Endothelial cell of umbilical vein (primary cell): ENCODE measurements around the gene GSTM3. TPM values are rescaled to one million over a fixed set of nuclear protein-coding genes. Genes with fewer than 3 reads are reported as not detected.

Source experiments
- BruUV-seq: library from RNA; stranded (reverse); fragments of 400-500 nt; replicated peaks from 2 replicates; lab custom pipeline; 2021; lab: Mats Ljungman, UMichigan
- CTCF ChIA-PET: fragments of 300-600, 350-600 bp; sonication (Branson Sonifier 250); formaldehyde crosslinking; loops from one replicate; lab custom pipeline; 2021; ENCODE audit warnings: antibody characterized with exemption, inconsistent platforms; lab: Charles Lee
- POLR2A ChIA-PET: fragments of 300-600, 350-600 bp; sonication (Branson Sonifier 250); formaldehyde crosslinking; loops from one replicate; lab custom pipeline; 2021; ENCODE audit warnings: antibody characterized with exemption, inconsistent platforms; lab: Charles Lee
- DNase-seq: peaks from one replicate; pipeline ENCODE4 v3.0.0-alpha.2; 2011; ENCODE audit warnings: low read depth, low spot score
- FAIRE-seq: peaks from 2 replicates; lab custom pipeline; 2011; peaks lifted over from hg19 to GRCh38; lab: Jason Lieb, UNC
- H2AFZ ChIP-seq: 2 replicates; pipeline ENCODE4 v1.6.0; 2012; ENCODE audit warnings: low read depth, low read length, control low read depth, inconsistent platforms
- H3K27ac ChIP-seq: 2 replicates; pipeline ENCODE4 v1.5.1; 2011; ENCODE audit warnings: low read depth, mild to moderate bottlenecking, control low read depth, low read length, moderate library complexity; ENCODE audit not compliant: insufficient read depth
- H3K27me3 ChIP-seq, 2 experiments: 2 replicates each; pipeline versions ENCODE4 v1.6.0 to v1.6.1; 2011; ENCODE audit warnings: low read length in 2 of 2, mixed read lengths in 1 of 2; ENCODE audit not compliant: control insufficient read depth in 2 of 2, insufficient read depth in 2 of 2
- H3K36me3 ChIP-seq, 2 experiments: 2 replicates in 1 of 2; 3 replicates in 1 of 2; pipeline ENCODE4 v1.5.1; 2011; ENCODE audit warnings: low read length in 2 of 2, mild to moderate bottlenecking in 1 of 2, moderate library complexity in 1 of 2; ENCODE audit not compliant: control insufficient read depth in 2 of 2, insufficient read depth in 2 of 2; ENCODE audit errors: extremely low read depth in 1 of 2
- H3K4me1 ChIP-seq: 3 replicates; pipeline ENCODE4 v1.5.1; 2011; ENCODE audit warnings: mild to moderate bottlenecking, low read length; ENCODE audit not compliant: control insufficient read depth, insufficient read depth; ENCODE audit errors: extremely low read depth
- H3K4me2 ChIP-seq: 2 replicates; pipeline ENCODE4 v1.6.1; 2011; ENCODE audit warnings: low read length, control low read depth, mixed read lengths; ENCODE audit not compliant: insufficient read depth
- H3K4me3 ChIP-seq, 3 experiments: fragments of 200-600 bp in 1 of 3; sonication (generic), shearing (Covaris generic) in 1 of 3; replicated peaks in 1 of 3; 2 replicates each; pipeline ENCODE4 v1.5.1; 2011 to 2016; ENCODE audit warnings: control low read depth in 3 of 3, low read length in 3 of 3, mild to moderate bottlenecking in 2 of 3, inconsistent platforms in 1 of 3, low read depth in 1 of 3, moderate library complexity in 1 of 3; ENCODE audit not compliant: insufficient read depth in 1 of 3
- H3K79me2 ChIP-seq: 2 replicates; pipeline ENCODE4 v1.6.0; 2012; ENCODE audit warnings: low read length, inconsistent platforms; ENCODE audit not compliant: control insufficient read depth, insufficient read depth
- H3K9ac ChIP-seq: replicated peaks from 2 replicates; pipeline ENCODE3; 2011; ENCODE audit warnings: low read length, control low read depth; ENCODE audit not compliant: insufficient read depth; ENCODE audit errors: extremely low read depth
- H3K9me1 ChIP-seq: replicated peaks from 3 replicates; pipeline ENCODE4 v1.6.0; 2011; ENCODE audit warnings: mild to moderate bottlenecking, low read length; ENCODE audit not compliant: control insufficient read depth, insufficient read depth; ENCODE audit errors: extremely low read depth
- H3K9me3 ChIP-seq: replicated peaks from 2 replicates; pipeline ENCODE4 v1.5.1; 2012; ENCODE audit warnings: low read length, inconsistent platforms; ENCODE audit not compliant: control insufficient read depth, insufficient read depth
- H4K20me1 ChIP-seq: replicated peaks from 2 replicates; pipeline ENCODE3; 2011; ENCODE audit warnings: mild to moderate bottlenecking, low read length; ENCODE audit not compliant: control insufficient read depth, insufficient read depth; ENCODE audit errors: extremely low read depth
- EZH2 ChIP-seq: IDR thresholded peaks from 2 replicates; pipeline ENCODE4 v1.6.1; 2012; ENCODE audit warnings: borderline replicate concordance, low read depth, mild to moderate bottlenecking, moderate library complexity, low read length, inconsistent platforms; ENCODE audit not compliant: severe bottlenecking
- FOS ChIP-seq: IDR thresholded peaks from 2 replicates; pipeline ENCODE4 v1.6.1; 2011; ENCODE audit warnings: mild to moderate bottlenecking, low read length, moderate library complexity, borderline replicate concordance; ENCODE audit not compliant: insufficient read depth
- GATA2 ChIP-seq: IDR thresholded peaks from 2 replicates; pipeline ENCODE4 v1.7.0; 2011; ENCODE audit warnings: low read depth, mild to moderate bottlenecking, moderate library complexity, mixed read lengths, low read length; ENCODE audit not compliant: insufficient read length, insufficient read depth
- JUN ChIP-seq: IDR thresholded peaks from 2 replicates; pipeline ENCODE4 v1.6.1; 2011; ENCODE audit warnings: borderline replicate concordance, low read depth; ENCODE audit not compliant: insufficient read length, insufficient read depth
- MYC ChIP-seq: IDR thresholded peaks from one replicate; pipeline ENCODE4 v1.6.1; 2011; ENCODE audit warnings: mild to moderate bottlenecking, low read depth, low read length
- POLR2A ChIP-seq: IDR thresholded peaks from 2 replicates; pipeline ENCODE4 v1.6.1; 2012; ENCODE audit warnings: low read depth, mild to moderate bottlenecking, control low read depth, low read length
- POLR2AphosphoS5 ChIP-seq: IDR thresholded peaks from 2 replicates; pipeline ENCODE4 v1.6.1; 2012; ENCODE audit warnings: low read depth, mild to moderate bottlenecking, control low read depth, low read length, moderate library complexity; ENCODE audit not compliant: insufficient read depth
- dilution Hi-C: fragments of 300-500 bp; cut with MboI; formaldehyde crosslinking; loops from one replicate; pipeline ENCODE4 v1.15.0; 2019; ENCODE audit warnings: low sequenced_read_pairs; ENCODE audit not compliant: extremely low pct_ligation_motif_present
- intact Hi-C: fragments of 100-400 bp; cut with micrococcal nuclease; formaldehyde crosslinking; loops from one replicate; pipeline ENCODE4 v1.10.0; 2022
- polyA plus RNA-seq, 4 experiments: library from polyadenylated mRNA; depleted of rRNA in 3 of 4; stranded (reverse) in 3 of 4; unstranded in 1 of 4; fragments of >200 nt; gene quantifications; 2 replicates each; pipeline versions ENCODE4 v1.2.1 to v1.2.3, GENCODE V29; 2011 to 2012; ENCODE audit warnings: missing spikeins in 1 of 4
- total RNA-seq: library from RNA; stranded (reverse); gene quantifications from 2 replicates; pipeline ENCODE4 v1.2.3, GENCODE V29; 2021
- TF ChIP-seq, protein P1 (sequence below): IDR thresholded peaks from 2 replicates; pipeline ENCODE4 v1.6.1; 2011; ENCODE audit not compliant: insufficient read depth, insufficient read length
- TF ChIP-seq, protein P2 (sequence below), 2 donors: IDR thresholded peaks; 1 replicate in 1 of 2; 2 replicates in 1 of 2; pipeline ENCODE4 v1.5.1; 2011; ENCODE audit warnings: low read length in 2 of 2, mild to moderate bottlenecking in 2 of 2, moderate library complexity in 2 of 2, control low read depth in 1 of 2, inconsistent platforms in 1 of 2, low read depth in 1 of 2; ENCODE audit not compliant: insufficient read depth in 1 of 2; ENCODE audit errors: extremely low read depth in 1 of 2

The GSTM3 gene
- total and polyA plus RNA-seq, 2 donors (not counting 3 experiments of a cell fraction or from before 2014, with no cell fraction given) = 27.9 to 52.0 TPM

DNA sequence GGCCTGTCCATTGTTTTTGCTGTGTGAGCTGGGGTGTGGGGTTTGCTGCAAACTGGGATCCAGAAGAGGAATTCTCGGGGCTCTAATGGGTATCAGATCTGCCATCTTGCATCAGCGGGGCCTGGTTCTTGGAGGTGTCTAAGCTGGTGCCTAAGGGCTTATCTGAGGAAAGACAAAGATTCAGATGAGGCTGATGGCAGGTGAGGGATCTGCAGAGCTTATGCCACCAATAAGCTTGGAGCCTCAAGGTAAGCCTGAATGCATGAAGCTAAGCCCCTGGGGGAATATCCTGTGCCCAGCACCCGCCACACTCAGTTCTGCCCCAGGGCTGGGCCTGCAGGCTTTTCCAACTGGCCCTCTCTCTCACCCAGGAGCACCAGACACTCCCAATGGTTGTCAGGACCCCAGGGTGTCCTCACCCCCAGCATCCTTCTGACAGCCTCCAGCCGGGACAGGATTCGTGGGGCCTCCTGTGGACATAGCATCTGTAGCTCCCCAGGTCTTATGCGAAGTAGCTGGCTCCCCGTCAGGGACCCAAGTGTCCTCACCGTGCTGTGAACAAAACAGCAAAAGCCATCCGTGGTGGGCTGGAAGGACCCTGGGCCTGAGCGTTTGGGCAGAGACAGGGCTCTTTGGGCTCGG, 9.5 kb upstream of the GSTM3 start:
- Histone ChIP-seq H3K4me1 (no peaks in the 10 kb centered on the region), H3K27me3 (peaks cover 14 to 22% of the 10 kb centered on the region in 2 experiments), H3K4me3 (no peak overlapping the region), H3K9me3 (no peaks in the 10 kb centered on the region), H3K79me2 (no peaks in the 10 kb centered on the region), H3K36me3 (no peaks in the 10 kb centered on the region), H3K9me1 (no peaks in the 10 kb centered on the region), H2AFZ (no peak overlapping the region), H3K9ac (no peak overlapping the region), H3K4me2 (no peak overlapping the region), H4K20me1 (no peaks in the 10 kb centered on the region), H3K27ac (no peak overlapping the region)
- no peak for TF ChIP-seq POLR2A
- no peak for TF ChIP-seq GATA2
- TF ChIP-seq EZH2 = no peak
- TF ChIP-seq FOS = no peak
- TF ChIP-seq MYC = no peak
- FAIRE-seq (no peak), DNase-seq (no peak)
- intact Hi-C loops = no loop called here
- CTCF ChIA-PET = interaction anchor here (0.8 to 2.1 kb wide), 3 partner anchors 9 to 204 kb away, joined by 3 to 12 read pairs (median 3); no protein-coding TSS in a partner anchor
- dilution Hi-C loops = no loop called here
- BruUV-seq = no TSS peak
- POLR2A ChIA-PET = no interaction called here

DNA sequence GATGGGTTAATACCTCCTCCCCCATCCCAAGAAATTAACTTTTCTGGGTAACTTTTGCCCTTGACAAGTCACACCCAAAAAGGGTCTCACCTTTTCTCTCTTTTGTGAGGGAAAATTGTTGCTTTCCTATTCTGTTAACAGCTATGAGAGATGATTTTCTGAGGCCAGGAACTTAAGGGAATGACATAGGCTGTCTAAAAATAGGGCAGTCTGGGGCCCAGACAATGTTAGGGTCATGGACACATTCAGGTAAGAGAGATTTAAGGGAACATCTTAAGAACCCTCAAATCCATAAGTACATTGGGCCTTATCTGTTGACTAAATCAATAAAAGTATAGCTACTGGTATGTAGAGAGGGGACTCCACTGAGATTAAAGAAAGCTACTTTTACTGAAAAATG, 8.4 kb upstream of the GSTM3 start:
- Histone ChIP-seq H3K27ac (no peak overlapping the region), H3K36me3 (no peaks in the 10 kb centered on the region), H4K20me1 (no peaks in the 10 kb centered on the region), H3K79me2 (no peaks in the 10 kb centered on the region), H3K4me2 (no peak overlapping the region), H3K9me1 (no peaks in the 10 kb centered on the region), H3K4me3 (no peak overlapping the region), H3K27me3 (peaks cover 14 to 22% of the 10 kb centered on the region in 2 experiments), H3K4me1 (no peaks in the 10 kb centered on the region), H2AFZ (no peak overlapping the region), H3K9ac (no peak overlapping the region), H3K9me3 (no peaks in the 10 kb centered on the region)
- intact Hi-C loops (no loop called here), dilution Hi-C loops (no loop called here)
- TF ChIP-seq EZH2 (no peak), POLR2AphosphoS5 (no peak), JUN (no peak), POLR2A (no peak), GATA2 (no peak), MYC (no peak), FOS (no peak)
- TF ChIP-seq, protein P1, sequence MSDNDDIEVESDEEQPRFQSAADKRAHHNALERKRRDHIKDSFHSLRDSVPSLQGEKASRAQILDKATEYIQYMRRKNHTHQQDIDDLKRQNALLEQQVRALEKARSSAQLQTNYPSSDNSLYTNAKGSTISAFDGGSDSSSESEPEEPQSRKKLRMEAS = no peak
- TF ChIP-seq, protein P2, sequence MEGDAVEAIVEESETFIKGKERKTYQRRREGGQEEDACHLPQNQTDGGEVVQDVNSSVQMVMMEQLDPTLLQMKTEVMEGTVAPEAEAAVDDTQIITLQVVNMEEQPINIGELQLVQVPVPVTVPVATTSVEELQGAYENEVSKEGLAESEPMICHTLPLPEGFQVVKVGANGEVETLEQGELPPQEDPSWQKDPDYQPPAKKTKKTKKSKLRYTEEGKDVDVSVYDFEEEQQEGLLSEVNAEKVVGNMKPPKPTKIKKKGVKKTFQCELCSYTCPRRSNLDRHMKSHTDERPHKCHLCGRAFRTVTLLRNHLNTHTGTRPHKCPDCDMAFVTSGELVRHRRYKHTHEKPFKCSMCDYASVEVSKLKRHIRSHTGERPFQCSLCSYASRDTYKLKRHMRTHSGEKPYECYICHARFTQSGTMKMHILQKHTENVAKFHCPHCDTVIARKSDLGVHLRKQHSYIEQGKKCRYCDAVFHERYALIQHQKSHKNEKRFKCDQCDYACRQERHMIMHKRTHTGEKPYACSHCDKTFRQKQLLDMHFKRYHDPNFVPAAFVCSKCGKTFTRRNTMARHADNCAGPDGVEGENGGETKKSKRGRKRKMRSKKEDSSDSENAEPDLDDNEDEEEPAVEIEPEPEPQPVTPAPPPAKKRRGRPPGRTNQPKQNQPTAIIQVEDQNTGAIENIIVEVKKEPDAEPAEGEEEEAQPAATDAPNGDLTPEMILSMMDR (IDR thresholded peaks at IDR 0.05; ENCODE audit: extremely low read depth in 1 of 2, insufficient read depth in 1 of 2, low read depth in 1 of 2, low read length in 2 of 2) = no peak
- POLR2A ChIA-PET = interaction anchor here (0.6 kb wide), 1 partner anchor 52 kb away, joined by 3 read pairs; no protein-coding TSS in a partner anchor
- no peak for FAIRE-seq
- BruUV-seq = no TSS peak
- CTCF ChIA-PET = interaction anchor here (0.6 to 2.1 kb wide), 5 partner anchors 8 to 259 kb away, joined by 3 to 12 read pairs (median 4); partner anchors contain the start of gene GSTM3
- no peak for DNase-seq
